PC-9 (cell line): ENCODE data around the gene EEIG2. TPM values are rescaled to one million over a fixed set of nuclear protein-coding genes. Genes with fewer than 3 reads are reported as not detected.

Source experiments
- BruUV-seq: library from RNA; stranded (reverse); fragments of 400-500 nt; replicated peaks from 2 replicates; lab custom pipeline; 2021; lab: Mats Ljungman, UMichigan
- CTCF ChIA-PET: fragments of 300-600 bp; sonication (Branson Sonifier 250); formaldehyde crosslinking; loops from one replicate; lab custom pipeline; 2022; ENCODE audit warnings: antibody characterized with exemption; lab: Charles Lee
- POLR2A ChIA-PET: fragments of 300-600 bp; sonication (Branson Sonifier 250); formaldehyde crosslinking; loops from one replicate; lab custom pipeline; 2022; ENCODE audit warnings: antibody characterized with exemption; ENCODE audit not compliant: unreplicated experiment; lab: Charles Lee
- DNase-seq, 2 experiments: peaks; one replicate each; pipeline versions ENCODE4 v3.0.0 to v3.0.0-alpha.2; 2015 to 2022; ENCODE audit warnings: mixed read lengths in 1 of 2
- H2AFZ ChIP-seq: fragments of 200-600 bp; sonication (generic); 2 replicates; pipeline ENCODE4 v1.8.1; 2017; ENCODE audit warnings: antibody characterized with exemption
- H3F3A ChIP-seq: fragments of 200-600 bp; sonication (generic); 2 replicates; pipeline ENCODE4 v1.8.1; 2017; ENCODE audit warnings: antibody characterized with exemption, mild to moderate bottlenecking, low read depth; ENCODE audit not compliant: insufficient read depth
- H3K27ac ChIP-seq: fragments of 200-600 bp; sonication (generic); 2 replicates; pipeline ENCODE4 v1.6.1; 2016; ENCODE audit warnings: mixed run types
- H3K27me3 ChIP-seq: fragments of 200-600 bp; sonication (generic); 2 replicates; pipeline ENCODE4 v1.6.1; 2016; ENCODE audit warnings: low read depth, mixed run types; ENCODE audit not compliant: insufficient read depth
- H3K36me3 ChIP-seq: fragments of 200-600 bp; sonication (generic); 2 replicates; pipeline ENCODE4 v1.6.1; 2016; ENCODE audit warnings: low read depth, mixed run types
- H3K4me1 ChIP-seq: fragments of 200-600 bp; sonication (generic); replicated peaks from 2 replicates; pipeline ENCODE4 v1.6.1; 2016; ENCODE audit warnings: mixed run types; ENCODE audit not compliant: insufficient read depth
- H3K4me2 ChIP-seq: fragments of 200-600 bp; sonication (generic); 2 replicates; pipeline ENCODE4 v1.6.1; 2017; ENCODE audit warnings: mixed run types
- H3K4me3 ChIP-seq: fragments of 200-600 bp; sonication (generic); 2 replicates; pipeline ENCODE4 v1.6.1; 2016; ENCODE audit warnings: mixed run types
- H3K79me2 ChIP-seq: fragments of 200-600 bp; sonication (generic); 2 replicates; pipeline ENCODE4 v1.6.1; 2017; ENCODE audit warnings: low read depth, mixed run types
- H3K9me2 ChIP-seq: fragments of 200-600 bp; sonication (generic); 2 replicates; pipeline ENCODE4 v1.8.1; 2017; ENCODE audit warnings: mild to moderate bottlenecking; ENCODE audit not compliant: insufficient read depth
- H3K9me3 ChIP-seq: fragments of 200-600 bp; sonication (generic); 2 replicates; pipeline ENCODE4 v1.8.1; 2016; ENCODE audit warnings: low read depth; ENCODE audit not compliant: insufficient read depth
- H4K20me1 ChIP-seq: fragments of 200-600 bp; sonication (generic); 2 replicates; pipeline ENCODE4 v1.8.1; 2017; ENCODE audit not compliant: insufficient read depth
- CTCF ChIP-seq: fragments of 200-600 bp; sonication (generic); conservative IDR thresholded peaks from 2 replicates; pipeline ENCODE4 v1.6.1; 2017; ENCODE audit warnings: mixed run types, antibody characterized with exemption, mild to moderate bottlenecking, moderate library complexity
- EZH2 ChIP-seq: fragments of 200-600 bp; sonication (generic); IDR thresholded peaks from 2 replicates; pipeline ENCODE4 v1.8.0; 2017; ENCODE audit warnings: antibody characterized with exemption, low read depth
- intact Hi-C: fragments of 100-400 bp; cut with micrococcal nuclease; formaldehyde crosslinking; loops from one replicate; pipeline ENCODE4 v1.10.0; 2022; ENCODE audit not compliant: unreplicated experiment
- total RNA-seq: library from RNA; stranded (reverse); gene quantifications from 2 replicates; pipeline ENCODE4 v1.2.3, GENCODE V29; 2021

The EEIG2 gene
- total RNA-seq, 1 experiment from 2014 or later, result 31.9 TPM

- no peak overlapping the region for H3K4me3 ChIP-seq
- no peak for TF ChIP-seq CTCF
- TF ChIP-seq EZH2, result no peak
- ChIA-PET CTCF (no interaction called here), POLR2A (no interaction called here)
- no peaks in the 10 kb centered on the region; the same call in 1 of the 2 replicates for H3F3A ChIP-seq
- no peaks in the 10 kb centered on the region for H3K36me3 ChIP-seq
- no peak overlapping the region for H3K27ac ChIP-seq
- H3K9me2 ChIP-seq, result no peaks in the 10 kb centered on the region
- no peaks in the 10 kb centered on the region for H3K27me3 ChIP-seq
- no peak overlapping the region for H2AFZ ChIP-seq
- no peaks in the 10 kb centered on the region for H3K9me3 ChIP-seq
- BruUV-seq, result no TSS peak
- peak in 1 of 2 experiments; percentile 52 for DNase-seq
- intact Hi-C loops, result no loop called here
- H3K79me2 ChIP-seq, result 0 out of 2 replicates have a peak, but pooled peaks cover under 1% of the 10 kb centered on the region
- H4K20me1 ChIP-seq, result no peaks in the 10 kb centered on the region
- peaks cover 17% of the 10 kb centered on the region for H3K4me1 ChIP-seq
- no peak overlapping the region for H3K4me2 ChIP-seq
Observed at GRCh38 chr1:108556066-108556465, 3.8 kb upstream of the EEIG2 start.

- Histone ChIP-seq H3K4me3 (no peak overlapping the region), H4K20me1 (no peaks in the 10 kb centered on the region), H3K9me2 (no peaks in the 10 kb centered on the region), H3K9me3 (no peaks in the 10 kb centered on the region), H3K36me3 (no peaks in the 10 kb centered on the region), H3F3A (no peaks in the 10 kb centered on the region; the same call in 1 of the 2 replicates), H2AFZ (no peak overlapping the region), H3K27ac (no peak overlapping the region), H3K4me2 (no peak overlapping the region), H3K27me3 (no peaks in the 10 kb centered on the region), H3K4me1 (peaks cover 17% of the 10 kb centered on the region), H3K79me2 (0 out of 2 replicates have a peak, but pooled peaks cover 5% of the 10 kb centered on the region)
- no TSS peak for BruUV-seq
- POLR2A ChIA-PET, result no interaction called here
- no peak for DNase-seq
- TF ChIP-seq EZH2, result no peak
- TF ChIP-seq CTCF, result no peak
- CTCF ChIA-PET, result no interaction called here
- intact Hi-C loops, result no loop called here
Observed at GRCh38 chr1:108556499-108556898, 3.4 kb upstream of the EEIG2 start.

GRCh38 chr1:108557296-108557695 lies 2.6 kb upstream of the EEIG2 start:
- Histone ChIP-seq H3K79me2 (0 out of 2 replicates have a peak, but pooled peaks cover 5% of the 10 kb centered on the region), H3K4me1 (peaks cover 24% of the 10 kb centered on the region), H3K27ac (no peak overlapping the region), H3K4me2 (no peak overlapping the region), H3K9me3 (no peaks in the 10 kb centered on the region), H2AFZ (no peak overlapping the region), H4K20me1 (no peaks in the 10 kb centered on the region), H3K9me2 (no peaks in the 10 kb centered on the region), H3F3A (no peaks in the 10 kb centered on the region; the same call in 1 of the 2 replicates), H3K4me3 (no peak overlapping the region), H3K36me3 (no peaks in the 10 kb centered on the region), H3K27me3 (no peaks in the 10 kb centered on the region)
- intact Hi-C loops, result no loop called here
- CTCF ChIA-PET, result no interaction called here
- no TSS peak for BruUV-seq
- POLR2A ChIA-PET, result no interaction called here
- no peak for DNase-seq
- TF ChIP-seq CTCF (no peak), EZH2 (no peak)
